ENCODE results near the gene MCAT.

MCAT gene

DNA sequence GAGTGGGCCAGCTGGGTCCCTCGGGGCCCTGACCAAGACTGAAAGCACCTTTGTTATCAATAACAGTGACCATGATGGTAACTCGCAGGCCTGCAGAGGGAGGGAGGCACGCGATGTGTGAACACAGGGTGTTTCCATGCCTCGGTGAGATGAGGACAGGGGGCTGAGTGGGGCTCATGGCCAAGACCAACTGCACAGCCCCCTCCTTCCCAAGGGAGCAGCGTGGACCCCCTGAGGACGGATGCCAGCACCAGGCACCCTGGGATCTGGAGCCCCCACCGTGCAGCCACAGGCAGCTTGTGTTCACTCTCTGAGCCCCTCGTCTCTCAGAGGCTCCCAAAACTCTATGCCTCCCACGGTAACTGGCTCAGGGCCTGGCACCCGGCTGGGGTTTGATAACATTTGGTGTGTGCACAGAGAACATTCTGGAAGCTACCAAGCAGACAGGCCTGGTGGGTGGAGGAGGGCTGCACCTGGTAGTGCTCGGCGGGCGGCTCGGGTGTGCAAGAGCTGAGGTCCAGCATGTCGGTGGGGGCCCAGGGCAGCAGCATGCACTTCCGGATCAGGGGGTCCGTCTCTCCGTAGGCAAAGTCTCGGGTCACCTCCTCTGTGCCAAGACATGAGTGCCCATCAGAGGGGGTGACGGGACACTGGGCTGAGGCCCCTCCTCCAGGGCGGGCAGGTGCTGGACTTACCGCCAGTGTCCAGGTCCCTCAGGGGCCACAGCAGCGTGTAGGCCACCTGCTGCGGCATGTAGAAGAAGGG, 36.1 kb upstream of the MCAT start:
- no peak overlapping the region for H3K27ac Mint-ChIP-seq
- H3K4me3 Mint-ChIP-seq = no peak overlapping the region
- peaks cover 36% of the 10 kb centered on the region for H3K36me3 Mint-ChIP-seq (ENCODE audit: low read depth)
- H3K27me3 Mint-ChIP-seq = no peaks in the 10 kb centered on the region
- H3K4me1 Mint-ChIP-seq (ENCODE audit: low read depth) = peaks cover 5% of the 10 kb centered on the region
- H3K9me3 Mint-ChIP-seq = no peaks in the 10 kb centered on the region

DNA sequence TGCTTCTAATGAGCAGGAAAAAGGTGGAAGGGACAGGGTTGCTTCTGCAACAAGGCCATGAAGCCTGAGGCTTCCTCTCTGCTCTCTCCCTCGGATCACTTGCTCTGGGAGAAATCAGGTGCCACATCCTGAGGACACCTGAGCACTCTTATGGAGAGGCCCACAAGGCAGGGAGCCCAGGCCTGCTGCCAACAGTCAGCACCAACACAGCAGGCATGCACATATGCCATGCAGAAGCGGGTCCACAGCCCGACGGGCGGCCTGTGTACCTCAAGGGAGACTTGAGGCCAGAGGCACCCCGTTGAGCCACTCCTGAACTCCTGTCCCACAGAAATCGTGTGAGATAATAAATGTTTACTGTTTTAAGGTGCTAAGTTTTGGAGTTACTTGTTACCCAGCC, 34.3 kb upstream of the MCAT start:
- peaks cover 40% of the 10 kb centered on the region for H3K36me3 Mint-ChIP-seq (ENCODE audit: low read depth)
- H3K9me3 Mint-ChIP-seq = no peaks in the 10 kb centered on the region
- H3K27ac Mint-ChIP-seq = no peak overlapping the region
- H3K4me3 Mint-ChIP-seq = no peak overlapping the region
- no peaks in the 10 kb centered on the region for H3K4me1 Mint-ChIP-seq (ENCODE audit: low read depth)
- no peaks in the 10 kb centered on the region for H3K27me3 Mint-ChIP-seq

DNA sequence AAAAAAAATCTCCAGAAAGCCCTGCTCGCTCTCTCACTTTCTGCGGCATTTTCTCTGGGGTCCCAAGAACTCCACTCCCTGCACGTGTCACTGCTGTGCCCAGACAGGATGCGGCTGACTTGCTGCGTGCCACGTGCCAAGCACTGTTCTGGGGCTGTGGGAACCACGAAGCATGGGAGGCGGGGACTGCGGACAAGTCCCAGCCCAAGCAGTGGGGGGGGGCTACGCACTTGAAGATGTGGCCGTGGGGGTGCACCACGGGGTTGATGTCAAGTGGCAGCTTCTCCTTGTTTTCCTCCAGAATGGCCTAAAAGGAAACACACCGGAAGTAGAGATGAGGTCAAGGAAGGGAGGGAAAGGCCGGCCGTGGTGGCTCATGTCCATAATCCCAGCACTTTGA, 32.9 kb upstream of the MCAT start:
- Mint-ChIP-seq H3K27me3 (no peaks in the 10 kb centered on the region), H3K27ac (no peak overlapping the region), H3K4me3 (no peak overlapping the region), H3K9me3 (no peaks in the 10 kb centered on the region), H3K36me3 (ENCODE audit: low read depth) (peaks cover 43% of the 10 kb centered on the region), H3K4me1 (ENCODE audit: low read depth) (no peaks in the 10 kb centered on the region)

DNA sequence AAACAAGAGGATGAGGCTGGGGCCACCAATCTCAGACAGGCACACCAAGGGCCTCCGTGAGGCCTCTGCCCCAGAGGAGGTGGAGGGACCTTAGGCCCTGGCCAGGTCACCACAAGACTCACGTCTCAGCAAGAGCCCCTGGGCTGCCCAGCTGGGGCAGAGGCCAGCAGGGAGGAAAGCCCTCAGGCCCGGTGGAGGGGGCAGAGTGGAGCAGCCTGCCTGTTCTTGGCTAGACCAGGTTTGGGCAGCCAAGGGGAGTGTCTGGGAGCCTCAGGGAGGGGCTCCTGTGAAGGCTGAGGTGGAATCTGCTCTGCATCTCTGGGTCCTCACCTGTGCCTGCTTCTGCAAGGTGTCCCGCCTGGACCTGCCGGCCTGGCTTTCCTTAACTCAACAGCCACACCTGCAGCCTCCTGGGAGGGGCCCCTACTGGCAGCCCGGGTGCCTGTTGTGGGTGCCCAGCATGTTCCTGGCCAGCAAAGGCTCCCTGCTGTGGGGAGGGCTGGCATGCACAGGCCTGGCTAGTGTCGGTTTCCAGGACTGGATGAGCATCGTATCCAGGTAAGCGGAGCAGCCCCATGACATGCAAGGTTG, 31.8 kb upstream of the MCAT start:
- Mint-ChIP-seq H3K36me3 (ENCODE audit: low read depth) (peaks cover 44% of the 10 kb centered on the region), H3K9me3 (no peaks in the 10 kb centered on the region), H3K27ac (no peak overlapping the region), H3K4me3 (no peak overlapping the region), H3K27me3 (no peaks in the 10 kb centered on the region), H3K4me1 (ENCODE audit: low read depth) (no peaks in the 10 kb centered on the region)

DNA sequence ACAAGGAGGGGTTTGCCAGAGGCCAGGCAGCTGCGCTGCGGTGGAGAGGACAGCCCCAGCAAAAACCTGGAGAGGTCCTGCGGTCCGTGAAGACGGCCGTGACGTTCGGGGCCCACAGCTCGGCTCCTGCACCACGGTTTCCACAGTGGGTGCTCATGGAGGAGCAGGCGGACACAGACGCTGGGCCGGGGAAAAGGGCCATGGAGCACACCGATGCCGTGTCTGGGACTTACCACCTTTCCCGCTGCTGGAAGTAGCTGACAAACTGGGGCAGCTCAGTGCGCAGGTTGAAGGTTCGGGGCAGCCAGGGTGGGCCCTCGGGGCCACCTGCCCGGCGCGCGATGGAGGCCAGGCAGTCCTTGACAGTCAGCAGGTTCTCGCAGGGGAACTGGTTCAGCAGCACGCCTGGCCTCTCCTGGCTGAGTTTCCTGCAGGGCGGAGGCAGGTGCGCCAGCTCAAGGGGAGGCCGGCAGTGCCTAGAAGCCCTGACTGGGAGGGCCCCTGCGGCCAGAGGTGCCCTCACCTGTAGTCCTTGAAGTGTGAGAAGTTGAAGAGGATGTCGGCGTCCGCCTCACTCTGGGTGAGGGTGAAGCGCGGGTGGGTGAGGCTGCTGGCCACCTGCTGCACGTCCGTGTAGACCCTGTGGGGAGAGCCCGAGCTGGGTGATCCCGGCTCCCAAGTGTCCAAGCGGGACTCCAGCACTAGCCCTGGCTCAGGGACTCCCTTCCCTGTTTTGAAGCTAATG, 30.9 kb upstream of the MCAT start:
- H3K9me3 Mint-ChIP-seq = no peaks in the 10 kb centered on the region
- no peak overlapping the region for H3K4me3 Mint-ChIP-seq
- no peaks in the 10 kb centered on the region for H3K27me3 Mint-ChIP-seq
- H3K4me1 Mint-ChIP-seq (ENCODE audit: low read depth) = no peaks in the 10 kb centered on the region
- H3K27ac Mint-ChIP-seq = no peak overlapping the region
- H3K36me3 Mint-ChIP-seq (ENCODE audit: low read depth) = peaks cover 39% of the 10 kb centered on the region

DNA sequence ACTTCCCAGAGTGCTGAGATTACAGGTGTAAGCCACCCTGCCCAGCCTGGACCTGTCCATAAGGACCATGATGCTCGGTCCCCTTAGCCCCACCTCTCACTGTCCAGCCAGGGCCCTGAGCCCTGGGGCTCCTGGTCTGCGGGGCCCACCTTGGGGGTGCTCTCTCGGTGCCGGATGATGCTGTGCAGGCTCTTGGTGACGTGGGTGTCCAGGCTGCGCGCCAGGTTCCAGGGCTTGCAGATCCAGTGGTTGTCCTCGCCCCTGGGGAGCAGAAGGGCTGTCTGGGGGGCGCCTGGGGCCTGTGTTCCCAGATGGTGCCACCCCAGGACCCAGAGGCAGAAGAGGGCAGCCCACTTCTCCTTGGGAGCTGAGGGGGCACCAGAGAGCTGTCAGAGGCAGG, 30.4 kb upstream of the MCAT start:
- no peak overlapping the region for H3K4me3 Mint-ChIP-seq
- H3K9me3 Mint-ChIP-seq = no peaks in the 10 kb centered on the region
- H3K27me3 Mint-ChIP-seq = no peaks in the 10 kb centered on the region
- H3K36me3 Mint-ChIP-seq (ENCODE audit: low read depth) = peaks cover 33% of the 10 kb centered on the region
- no peak overlapping the region for H3K27ac Mint-ChIP-seq
- H3K4me1 Mint-ChIP-seq (ENCODE audit: low read depth) = no peaks in the 10 kb centered on the region

DNA sequence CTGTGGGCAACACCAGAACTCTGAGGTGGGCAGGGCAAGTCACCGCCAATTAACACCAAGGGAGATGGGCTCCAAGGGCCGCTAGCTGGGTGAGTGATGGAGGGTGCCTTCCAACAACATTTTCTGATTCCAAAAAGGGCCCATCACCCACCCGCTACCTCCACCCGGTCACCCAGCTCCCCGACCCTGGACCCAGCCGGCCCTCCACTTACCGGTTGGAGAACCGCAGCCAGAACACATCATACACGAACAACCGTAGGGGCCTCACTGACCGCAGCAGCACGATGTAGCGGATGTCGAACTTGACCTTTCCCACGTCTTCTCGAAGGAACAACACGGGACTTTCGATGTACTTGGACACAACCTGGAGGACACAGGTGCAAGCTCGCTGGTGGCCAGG, 29.0 kb upstream of the MCAT start:
- Mint-ChIP-seq H3K4me1 (ENCODE audit: low read depth) (no peaks in the 10 kb centered on the region), H3K27ac (no peak overlapping the region), H3K36me3 (ENCODE audit: low read depth) (peaks cover 33% of the 10 kb centered on the region), H3K4me3 (no peak overlapping the region), H3K9me3 (no peaks in the 10 kb centered on the region), H3K27me3 (no peaks in the 10 kb centered on the region)

DNA sequence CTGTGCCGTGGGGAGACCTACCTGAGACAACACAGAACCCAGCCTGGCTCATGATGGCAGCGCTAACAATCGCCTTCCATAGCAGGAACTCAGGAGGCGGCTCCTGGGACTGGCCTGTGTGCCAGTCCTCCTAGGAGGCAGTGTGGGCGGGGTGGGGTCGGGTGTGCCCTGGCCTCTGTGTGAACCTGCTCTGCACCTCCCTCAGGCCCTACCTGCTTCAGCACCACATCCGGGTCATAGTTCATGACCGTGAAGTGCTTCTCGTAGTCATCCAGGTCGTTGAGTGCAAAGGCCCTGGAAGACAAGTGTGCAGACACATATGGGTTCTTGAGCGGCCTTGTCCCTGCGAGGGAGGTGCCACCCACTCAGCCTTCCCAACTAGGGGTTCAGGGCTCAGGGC, 28.4 kb upstream of the MCAT start:
- H3K27ac Mint-ChIP-seq = no peak overlapping the region
- no peak overlapping the region for H3K4me3 Mint-ChIP-seq
- H3K36me3 Mint-ChIP-seq (ENCODE audit: low read depth) = peaks cover 33% of the 10 kb centered on the region
- no peaks in the 10 kb centered on the region for H3K4me1 Mint-ChIP-seq (ENCODE audit: low read depth)
- no peaks in the 10 kb centered on the region for H3K27me3 Mint-ChIP-seq
- H3K9me3 Mint-ChIP-seq = no peaks in the 10 kb centered on the region

DNA sequence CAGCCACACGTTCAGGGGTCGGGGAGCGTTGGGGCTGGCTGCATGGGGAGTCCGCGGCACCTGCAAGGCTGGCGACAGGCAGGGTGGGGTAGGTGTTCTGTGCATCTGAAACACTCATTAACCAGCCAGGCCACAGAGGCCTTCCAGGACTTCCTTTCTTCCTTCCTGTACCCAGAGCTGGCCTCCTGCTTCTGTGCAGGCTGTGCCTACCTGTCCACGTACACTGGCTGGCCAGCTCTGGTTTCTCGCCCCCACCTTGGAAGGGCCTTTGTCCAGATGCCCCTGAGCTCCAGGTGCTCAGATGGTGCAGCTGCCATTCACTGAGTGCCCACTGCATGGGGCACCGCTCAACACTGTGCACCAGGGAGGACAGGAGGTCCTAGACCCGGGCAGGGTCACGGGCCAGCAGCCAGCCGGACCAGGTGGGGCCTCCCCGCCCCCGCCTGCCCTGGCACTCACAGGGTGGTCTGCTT, 27.9 kb upstream of the MCAT start:
- Mint-ChIP-seq H3K36me3 (ENCODE audit: low read depth) (peaks cover 33% of the 10 kb centered on the region), H3K4me1 (ENCODE audit: low read depth) (no peaks in the 10 kb centered on the region), H3K9me3 (no peaks in the 10 kb centered on the region), H3K27ac (no peak overlapping the region), H3K27me3 (no peaks in the 10 kb centered on the region), H3K4me3 (no peak overlapping the region)

DNA sequence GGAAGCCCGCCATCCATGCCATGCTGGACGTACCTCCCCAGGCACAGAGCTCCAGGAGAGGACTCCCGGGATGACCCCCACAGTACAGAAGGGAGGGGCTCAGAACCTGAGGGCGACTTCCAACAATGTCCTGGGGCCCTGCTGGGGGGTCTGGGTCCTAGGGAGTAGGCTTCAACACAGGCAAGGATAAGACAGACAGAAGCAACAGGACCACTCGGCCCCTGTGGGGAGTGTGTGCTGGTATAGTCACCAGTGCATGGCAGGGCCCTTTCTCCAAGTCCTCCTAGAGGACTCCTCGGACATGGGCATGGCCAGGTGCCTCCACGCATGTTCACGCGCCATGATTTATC, 26.9 kb upstream of the MCAT start:
- Mint-ChIP-seq H3K4me3 (no peak overlapping the region), H3K36me3 (ENCODE audit: low read depth) (peaks cover 33% of the 10 kb centered on the region), H3K27me3 (no peaks in the 10 kb centered on the region), H3K4me1 (ENCODE audit: low read depth) (no peaks in the 10 kb centered on the region), H3K9me3 (no peaks in the 10 kb centered on the region), H3K27ac (no peak overlapping the region)

DNA sequence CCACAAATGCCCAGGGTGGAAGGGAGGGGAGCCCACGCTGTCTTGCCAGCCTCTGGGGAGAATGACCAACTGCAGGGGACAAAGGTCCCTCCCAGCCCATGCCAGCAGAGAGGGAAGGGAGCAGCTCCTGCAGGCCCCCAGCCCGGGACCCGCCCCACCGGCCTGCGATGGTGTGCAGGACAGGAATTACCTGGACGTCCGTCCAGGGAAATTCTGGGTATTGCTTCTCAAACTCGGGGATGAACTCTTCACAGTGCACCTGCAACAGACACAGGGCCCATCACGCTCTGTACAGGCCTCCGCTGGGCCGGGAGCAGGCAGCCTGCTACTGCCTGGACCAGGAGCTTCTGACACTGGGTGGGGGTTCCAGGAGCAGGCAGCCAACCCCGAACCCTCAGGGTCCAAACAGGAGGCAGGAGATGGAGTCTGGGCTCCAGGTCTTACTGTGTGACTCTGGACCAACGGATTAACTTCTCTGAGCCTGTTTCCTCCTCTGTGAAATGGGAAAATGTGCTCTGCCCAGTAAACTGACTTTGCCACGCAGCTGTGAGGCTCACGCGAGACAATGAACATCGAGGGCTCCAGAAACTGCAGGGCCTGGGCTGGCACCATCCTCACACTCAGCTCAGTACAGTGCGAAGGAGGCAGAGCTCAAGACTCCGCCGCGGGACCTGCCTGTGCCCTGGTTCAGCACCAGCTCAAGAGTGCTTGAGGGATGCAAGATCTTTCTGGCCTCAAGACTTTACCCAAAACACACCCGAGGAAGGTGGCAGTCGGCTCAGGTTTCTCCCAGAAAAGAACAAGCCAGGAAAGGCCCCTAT, 26.3 kb upstream of the MCAT start:
- no peak overlapping the region for H3K27ac Mint-ChIP-seq
- H3K36me3 Mint-ChIP-seq (ENCODE audit: low read depth) = peaks cover 33% of the 10 kb centered on the region
- no peaks in the 10 kb centered on the region for H3K27me3 Mint-ChIP-seq
- H3K4me3 Mint-ChIP-seq = no peak overlapping the region
- H3K9me3 Mint-ChIP-seq = no peaks in the 10 kb centered on the region
- no peaks in the 10 kb centered on the region for H3K4me1 Mint-ChIP-seq (ENCODE audit: low read depth)

DNA sequence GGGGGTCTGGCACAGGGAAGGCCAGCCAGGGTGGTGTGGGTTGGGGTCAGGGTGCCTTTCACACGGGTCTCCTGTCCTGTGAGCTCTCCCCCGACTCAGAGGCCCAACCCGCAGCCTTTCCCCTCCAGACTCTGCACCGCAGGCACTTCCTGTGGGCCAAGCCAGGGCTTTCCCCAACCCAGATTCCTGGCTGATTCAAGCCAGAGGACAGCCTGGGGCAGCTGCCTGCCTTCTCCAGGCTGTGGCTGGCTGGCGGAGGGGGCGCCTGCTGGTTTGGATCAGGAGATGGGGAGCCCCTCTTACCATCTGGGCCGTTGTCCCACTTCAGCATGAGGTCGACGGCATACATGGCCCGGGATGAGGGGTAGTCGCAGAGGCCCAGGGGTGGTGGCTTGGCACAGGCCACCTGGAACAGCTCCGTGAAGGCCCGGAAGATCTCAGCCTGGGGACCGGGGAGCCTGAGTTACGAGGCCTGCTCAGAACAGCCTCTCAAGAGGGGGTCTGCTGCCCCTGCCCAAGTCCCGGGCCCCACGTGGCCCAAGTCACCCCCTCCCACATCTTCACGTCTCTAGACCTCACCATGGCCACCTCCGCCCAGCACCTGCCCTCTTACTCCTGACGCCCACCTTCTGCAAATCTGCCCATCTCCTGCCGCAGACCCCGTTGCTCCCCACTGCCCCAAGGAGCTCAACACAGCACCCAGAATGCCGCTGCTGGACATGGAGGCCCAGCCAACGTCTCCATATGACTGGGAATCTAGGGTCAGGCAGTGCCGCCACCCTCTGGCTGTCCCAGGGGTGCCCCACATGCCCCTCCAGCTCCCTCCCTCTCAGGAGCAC, 25.5 kb upstream of the MCAT start:
- H3K4me1 Mint-ChIP-seq (ENCODE audit: low read depth) = no peaks in the 10 kb centered on the region
- H3K27ac Mint-ChIP-seq = no peak overlapping the region
- no peak overlapping the region for H3K4me3 Mint-ChIP-seq
- H3K9me3 Mint-ChIP-seq = no peaks in the 10 kb centered on the region
- H3K27me3 Mint-ChIP-seq = no peaks in the 10 kb centered on the region
- peaks cover 32% of the 10 kb centered on the region for H3K36me3 Mint-ChIP-seq (ENCODE audit: low read depth)

DNA sequence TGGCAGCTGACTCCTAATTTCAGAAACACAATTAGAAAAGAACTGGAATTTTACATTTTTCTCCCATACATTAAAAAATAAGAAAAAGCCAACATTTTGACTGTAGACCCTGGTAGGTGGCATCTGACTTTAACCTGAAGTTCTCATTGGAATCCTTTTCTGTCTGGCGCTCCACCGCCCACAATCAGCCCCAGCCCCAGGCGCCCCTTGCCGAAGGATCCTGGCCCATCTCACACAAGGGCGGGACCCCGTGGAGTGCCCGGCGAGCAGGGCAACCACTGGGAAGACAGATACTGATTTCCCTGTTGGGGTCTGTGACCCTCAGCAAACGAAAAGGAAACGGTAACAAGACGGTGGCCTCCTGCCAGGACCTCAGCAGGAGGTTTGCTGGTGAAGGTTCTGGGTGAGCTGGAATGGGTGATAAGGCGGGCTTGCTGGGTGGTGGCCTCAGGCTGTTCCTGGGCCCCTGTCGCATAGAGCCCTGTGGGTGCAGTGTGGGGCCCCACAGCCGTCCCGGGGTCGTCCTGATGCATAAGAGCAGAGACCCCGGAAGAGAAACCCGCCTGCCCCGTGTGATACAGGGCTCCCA, 23.9 kb upstream of the MCAT start:
- H3K9me3 Mint-ChIP-seq = no peaks in the 10 kb centered on the region
- H3K27ac Mint-ChIP-seq = no peak overlapping the region
- no peaks in the 10 kb centered on the region for H3K27me3 Mint-ChIP-seq
- H3K36me3 Mint-ChIP-seq (ENCODE audit: low read depth) = peaks cover 17% of the 10 kb centered on the region
- no peaks in the 10 kb centered on the region for H3K4me1 Mint-ChIP-seq (ENCODE audit: low read depth)
- no peak overlapping the region for H3K4me3 Mint-ChIP-seq
